Prostate gland (tissue), 2 donors: ENCODE data around the gene CLDND1. TPM values are rescaled to one million over a fixed set of nuclear protein-coding genes. Genes with fewer than 3 reads are reported as not detected.

ENCODE experiments used
- DNase-seq: peaks from one replicate; pipeline ENCODE4 v3.0.0-alpha.2; 2019; ENCODE audit warnings: low spot score
- H3K27ac ChIP-seq, 2 donors: fragments of 200-600 bp; sonication (generic); 2 replicates each; pipeline ENCODE4 v1.5.1; 2017 to 2019
- H3K27me3 ChIP-seq: fragments of 200-600 bp; sonication (generic); replicated peaks from 2 replicates; pipeline ENCODE4 v1.5.1; 2019; ENCODE audit not compliant: insufficient read depth
- H3K36me3 ChIP-seq, 2 donors: fragments of 200-600 bp; sonication (generic); 1 replicate in 1 of 2; 2 replicates in 1 of 2; pipeline versions ENCODE4 v1.5.1 to v1.8.1; 2017 to 2019
- H3K4me1 ChIP-seq: fragments of 200-600 bp; sonication (generic); replicated peaks from 2 replicates; pipeline ENCODE4 v1.5.1; 2019
- H3K4me3 ChIP-seq, 2 donors: fragments of 200-600 bp; sonication (generic); 2 replicates each; pipeline ENCODE4 v1.5.1; 2017 to 2019
- H3K9me3 ChIP-seq: fragments of 200-600 bp; sonication (generic); 2 replicates; pipeline ENCODE4 v1.5.1; 2017
- CTCF ChIP-seq, 4 experiments: fragments of 200-600 bp in 2 of 4; fragments of 450-650 bp in 2 of 4; sonication (generic) in 2 of 4; IDR thresholded peaks; 1 replicate in 3 of 4; 2 replicates in 1 of 4; pipeline ENCODE4 v1.5.1; 2016 to 2019; ENCODE audit warnings: antibody characterized with exemption in 4 of 4, mild to moderate bottlenecking in 2 of 4, moderate library complexity in 2 of 4
- POLR2A ChIP-seq: fragments of 450-650 bp; IDR thresholded peaks from one replicate; pipeline ENCODE4 v1.6.1; 2016; ENCODE audit warnings: antibody characterized with exemption, mild to moderate bottlenecking
- POLR2AphosphoS5 ChIP-seq: sonication (generic); formaldehyde crosslinking; IDR thresholded peaks from one replicate; pipeline ENCODE4 v1.6.1; 2017; ENCODE audit warnings: antibody characterized with exemption
- WGBS: methylation state at CpG from one replicate; pipeline ENCODE4 v1.1.5; 2018; 5-methylcytosine and 5-hydroxymethylcytosine counted together
- intact Hi-C: fragments of 100-400 bp; cut with DNase I; formaldehyde crosslinking; loops from one replicate; pipeline ENCODE4 v1.14.2; 2022
- total RNA-seq, 2 donors: library from RNA; depleted of rRNA; stranded (reverse); fragments of >200 nt; gene quantifications; one replicate each; pipeline ENCODE4 v1.1.0, GENCODE V29; 2016

The CLDND1 gene
- total RNA-seq, 2 donors from 2014 or later: 71.2 to 113 TPM

- H3K36me3 ChIP-seq: no peaks in the 10 kb centered on the region
- TF ChIP-seq POLR2AphosphoS5 (no peak), CTCF (IDR thresholded peaks at IDR 0.05) (no peak), POLR2A (no peak)
- 77% methylated on average over 4 of the region's 4 CpGs for WGBS
- no peaks in the 10 kb centered on the region for H3K27me3 ChIP-seq
- H3K4me1 ChIP-seq: no peaks in the 10 kb centered on the region
- no peak for DNase-seq
- no peaks in the 10 kb centered on the region for H3K9me3 ChIP-seq
- intact Hi-C loops: no loop called here
- H3K27ac ChIP-seq: no peak overlapping the region
- H3K4me3 ChIP-seq: no peak overlapping the region
Measured at GRCh38 chr3:98512576-98512975, 10.1 kb downstream of the CLDND1 start.

GRCh38 chr3:98508582-98508981 lies 14.1 kb downstream of the CLDND1 start:
- intact Hi-C loops: no loop called here

GRCh38 chr3:98504539-98504938 lies 18.2 kb downstream of the CLDND1 start:
- Histone ChIP-seq H3K4me1 (no peaks in the 10 kb centered on the region), H3K36me3 (no peaks in the 10 kb centered on the region), H3K4me3 (no peak overlapping the region), H3K9me3 (no peaks in the 10 kb centered on the region), H3K27me3 (no peaks in the 10 kb centered on the region), H3K27ac (no peak overlapping the region)
- DNase-seq: no peak
- 69% methylated on average over 4 of the region's 4 CpGs for WGBS
- intact Hi-C loops: no loop called here
- TF ChIP-seq CTCF (IDR thresholded peaks at IDR 0.05): no peak
- no peak for TF ChIP-seq POLR2AphosphoS5
- no peak for TF ChIP-seq POLR2A

More at GRCh38 chr3:98508582-98508981, 14.1 kb downstream of the CLDND1 start:
- WGBS: 94% methylated on average over 2 of the region's 2 CpGs
- Histone ChIP-seq H3K27me3 (no peaks in the 10 kb centered on the region), H3K4me1 (no peaks in the 10 kb centered on the region), H3K9me3 (no peaks in the 10 kb centered on the region), H3K4me3 (no peak overlapping the region), H3K36me3 (no peaks in the 10 kb centered on the region), H3K27ac (no peak overlapping the region)
- no peak for TF ChIP-seq CTCF (IDR thresholded peaks at IDR 0.05)
- no peak for TF ChIP-seq POLR2A
- TF ChIP-seq POLR2AphosphoS5: no peak
- no peak for DNase-seq

- 53% methylated on average over 5 of the region's 5 CpGs for WGBS
Measured at GRCh38 chr3:98501863-98502576, 20.7 kb downstream of the CLDND1 start.

More at GRCh38 chr3:98501863-98502576, 20.7 kb downstream of the CLDND1 start:
- TF ChIP-seq POLR2AphosphoS5 (no peak), POLR2A (no peak), CTCF (IDR thresholded peaks at IDR 0.05) (no peak)
- Histone ChIP-seq H3K27me3 (no peaks in the 10 kb centered on the region), H3K9me3 (no peaks in the 10 kb centered on the region), H3K27ac (no peak overlapping the region), H3K36me3 (no peaks in the 10 kb centered on the region), H3K4me1 (no peaks in the 10 kb centered on the region), H3K4me3 (no peak overlapping the region)
- DNase-seq: no peak
- intact Hi-C loops: no loop called here
